ENCODE data around the gene ZNF780A. TPM values are rescaled to one million over a fixed set of nuclear protein-coding genes. Genes with fewer than 3 reads are reported as not detected.
"Not testable (repeated sequence)": the region's sequence is repeated elsewhere in the genome, so short reads cannot be mapped to it uniquely, and the experiment has no call there.

ZNF780A gene
- total RNA-seq, 2 donors from 2014 or later, result 8.9 to 17.7 TPM

DNA sequence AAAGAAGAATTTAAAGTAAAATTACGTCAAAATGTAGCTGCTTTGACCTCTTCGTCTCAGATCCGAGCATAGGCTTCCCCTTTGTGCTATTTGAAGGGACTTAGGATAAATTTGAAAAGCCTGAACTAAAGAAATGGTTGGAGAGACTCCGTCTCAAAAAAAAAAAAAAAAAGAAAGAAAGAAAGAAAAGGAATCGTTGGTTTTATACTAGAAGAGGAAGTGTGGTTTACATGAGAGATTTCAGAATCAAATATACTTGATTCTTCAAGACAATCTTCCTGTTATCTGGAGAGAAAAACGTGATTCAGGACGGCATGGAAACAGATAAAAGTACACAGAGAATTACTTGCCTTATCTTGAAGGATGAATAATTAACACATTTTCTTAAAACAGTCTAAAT, 34.2 kb downstream of the ZNF780A start:
- DNase-seq (ENCODE audit: low spot score), result no peak
- H3K36me3 ChIP-seq, result no peaks in the 10 kb centered on the region
- H3K27me3 ChIP-seq (replicated peaks; ENCODE audit: insufficient read depth), result no peaks in the 10 kb centered on the region
- no peak for ATAC-seq (ENCODE audit: insufficient number of reproducible peaks, low FRiP score, low read depth)
- peak overlapping the region; percentile 75 for H3K4me3 ChIP-seq
- peak overlapping the region in 1 of 2 donors; percentile 33 for H3K27ac ChIP-seq
- peaks cover 19% of the 10 kb centered on the region for H3K9me3 ChIP-seq
- TF ChIP-seq, protein P1, sequence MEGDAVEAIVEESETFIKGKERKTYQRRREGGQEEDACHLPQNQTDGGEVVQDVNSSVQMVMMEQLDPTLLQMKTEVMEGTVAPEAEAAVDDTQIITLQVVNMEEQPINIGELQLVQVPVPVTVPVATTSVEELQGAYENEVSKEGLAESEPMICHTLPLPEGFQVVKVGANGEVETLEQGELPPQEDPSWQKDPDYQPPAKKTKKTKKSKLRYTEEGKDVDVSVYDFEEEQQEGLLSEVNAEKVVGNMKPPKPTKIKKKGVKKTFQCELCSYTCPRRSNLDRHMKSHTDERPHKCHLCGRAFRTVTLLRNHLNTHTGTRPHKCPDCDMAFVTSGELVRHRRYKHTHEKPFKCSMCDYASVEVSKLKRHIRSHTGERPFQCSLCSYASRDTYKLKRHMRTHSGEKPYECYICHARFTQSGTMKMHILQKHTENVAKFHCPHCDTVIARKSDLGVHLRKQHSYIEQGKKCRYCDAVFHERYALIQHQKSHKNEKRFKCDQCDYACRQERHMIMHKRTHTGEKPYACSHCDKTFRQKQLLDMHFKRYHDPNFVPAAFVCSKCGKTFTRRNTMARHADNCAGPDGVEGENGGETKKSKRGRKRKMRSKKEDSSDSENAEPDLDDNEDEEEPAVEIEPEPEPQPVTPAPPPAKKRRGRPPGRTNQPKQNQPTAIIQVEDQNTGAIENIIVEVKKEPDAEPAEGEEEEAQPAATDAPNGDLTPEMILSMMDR (IDR thresholded peaks at IDR 0.05), result no peak
- peaks cover 4 to 21% of the 10 kb centered on the region in 2 donors for H3K4me1 ChIP-seq (ENCODE audit: control insufficient read depth in 1 of 2, low read depth in 2 of 2)

DNA sequence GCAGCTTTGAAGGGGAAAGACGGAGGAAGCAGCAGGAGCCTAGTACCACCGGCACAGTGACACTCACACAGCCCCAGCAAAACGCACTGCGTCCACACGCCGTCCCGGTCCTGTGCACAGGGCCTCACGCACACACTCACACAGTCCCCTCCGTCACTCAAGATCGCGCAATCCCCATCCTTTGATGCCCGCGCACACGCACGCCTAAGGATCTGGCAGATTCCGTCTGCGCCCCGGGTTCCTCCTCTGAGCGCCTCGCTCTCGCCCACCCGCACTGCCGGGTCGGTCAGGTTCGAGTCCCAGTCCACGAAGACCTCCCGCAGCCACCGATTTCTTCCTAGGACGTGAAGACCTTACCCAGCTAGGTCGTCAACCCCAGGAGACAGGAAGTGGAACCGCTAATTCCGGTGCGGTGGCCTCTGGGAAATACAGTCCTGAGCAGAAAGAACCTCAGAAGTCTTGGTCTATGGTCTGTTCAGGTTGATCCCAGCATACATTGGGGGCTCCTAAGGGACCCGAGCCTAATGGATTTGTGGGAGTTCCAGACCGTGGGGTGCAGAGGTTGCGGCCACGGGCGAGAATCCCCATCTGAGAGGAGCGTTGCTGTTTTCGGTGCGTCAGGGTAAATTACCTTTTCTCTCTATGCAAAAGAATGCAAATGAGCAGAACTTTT, 34.8 kb downstream of the ZNF780A start, which contains the start of gene ZNF780B:
Gene ZNF780B, minus strand, starts transcription at position 400 of the 673 bp plus-strand sequence. CDS start 5,899 bp downstream, outside the sequence.
- no peaks in the 10 kb centered on the region for H3K27me3 ChIP-seq (replicated peaks; ENCODE audit: insufficient read depth)
- no peak for DNase-seq (ENCODE audit: low spot score)
- TF ChIP-seq, protein P1 (IDR thresholded peaks at IDR 0.05), result no peak

DNA sequence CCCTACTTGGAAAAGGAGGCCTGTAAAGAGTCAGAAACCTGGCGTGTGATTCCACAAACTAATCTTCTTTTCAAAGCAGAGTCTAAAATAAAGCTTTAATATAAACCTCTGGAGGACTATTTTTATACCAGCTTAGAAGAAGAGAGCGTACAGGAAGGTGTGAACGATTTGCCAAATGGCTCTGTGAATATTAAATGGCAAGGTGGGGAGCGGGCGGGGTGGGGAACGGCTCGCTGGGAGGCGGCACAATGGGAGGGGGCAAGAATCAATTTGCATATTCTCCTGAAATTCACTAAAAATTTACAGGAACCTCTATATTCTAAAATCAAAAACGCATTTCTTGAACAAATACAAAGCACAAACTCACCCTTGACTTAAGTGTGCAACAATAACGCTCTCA, 35.7 kb downstream of the ZNF780A start:
- TF ChIP-seq, protein P1 (IDR thresholded peaks at IDR 0.05), result no peak
- H3K9me3 ChIP-seq, result peaks cover 14% of the 10 kb centered on the region
- no peak overlapping the region for H3K27ac ChIP-seq
- H3K4me3 ChIP-seq, result peak overlapping the region; percentile 75
- H3K27me3 ChIP-seq (replicated peaks; ENCODE audit: insufficient read depth), result no peaks in the 10 kb centered on the region
- H3K4me1 ChIP-seq (ENCODE audit: control insufficient read depth in 1 of 2, low read depth in 2 of 2), result peaks cover 4 to 21% of the 10 kb centered on the region in 2 donors
- DNase-seq (ENCODE audit: low spot score) (no peak), ATAC-seq (ENCODE audit: insufficient number of reproducible peaks, low FRiP score, low read depth) (no peak)
- no peaks in the 10 kb centered on the region for H3K36me3 ChIP-seq

More for the DNA sequence above, 34.8 kb downstream of the ZNF780A start, which contains the start of gene ZNF780B:
- H3K9me3 ChIP-seq, result peaks cover 19% of the 10 kb centered on the region
- peak within 1 kb of the TSS; percentile 33 to 60 for H3K27ac ChIP-seq
- no peak for ATAC-seq (ENCODE audit: insufficient number of reproducible peaks, low FRiP score, low read depth)
- H3K4me1 ChIP-seq (ENCODE audit: control insufficient read depth in 1 of 2, low read depth in 2 of 2), result peaks cover 4 to 21% of the 10 kb centered on the region in 2 donors
- peak within 1 kb of the TSS; percentile 75 for H3K4me3 ChIP-seq
- H3K36me3 ChIP-seq, result no peaks in the 10 kb centered on the region

DNA sequence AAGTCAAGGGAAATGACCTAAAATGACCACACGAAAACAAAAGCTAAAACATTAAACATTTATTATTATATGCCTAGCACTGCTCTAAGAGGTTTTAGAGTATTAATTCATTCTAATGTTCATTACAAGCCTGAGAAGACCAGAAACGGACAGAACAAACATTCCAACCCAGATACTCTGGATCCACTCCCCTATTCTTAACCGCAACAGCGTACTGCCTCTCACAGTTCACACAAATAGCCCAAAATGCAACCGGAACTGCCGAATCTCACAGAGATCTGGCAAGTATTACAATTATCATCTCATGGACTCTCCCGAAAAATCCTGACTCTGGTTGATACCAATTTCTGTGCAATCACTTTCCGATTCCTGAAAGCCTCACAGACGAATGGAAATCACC, 36.1 kb downstream of the ZNF780A start:
- peaks cover 11% of the 10 kb centered on the region for H3K9me3 ChIP-seq
- DNase-seq (ENCODE audit: low spot score) (no peak), ATAC-seq (ENCODE audit: insufficient number of reproducible peaks, low FRiP score, low read depth) (no peak)
- H3K4me3 ChIP-seq, result peak overlapping the region; percentile 75
- no peaks in the 10 kb centered on the region for H3K27me3 ChIP-seq (replicated peaks; ENCODE audit: insufficient read depth)
- TF ChIP-seq, protein P1 (IDR thresholded peaks at IDR 0.05), result no peak
- no peak overlapping the region for H3K27ac ChIP-seq
- H3K36me3 ChIP-seq, result peaks cover 3% of the 10 kb centered on the region
- H3K4me1 ChIP-seq (ENCODE audit: control insufficient read depth in 1 of 2, low read depth in 2 of 2), result peaks cover 4 to 21% of the 10 kb centered on the region in 2 donors

DNA sequence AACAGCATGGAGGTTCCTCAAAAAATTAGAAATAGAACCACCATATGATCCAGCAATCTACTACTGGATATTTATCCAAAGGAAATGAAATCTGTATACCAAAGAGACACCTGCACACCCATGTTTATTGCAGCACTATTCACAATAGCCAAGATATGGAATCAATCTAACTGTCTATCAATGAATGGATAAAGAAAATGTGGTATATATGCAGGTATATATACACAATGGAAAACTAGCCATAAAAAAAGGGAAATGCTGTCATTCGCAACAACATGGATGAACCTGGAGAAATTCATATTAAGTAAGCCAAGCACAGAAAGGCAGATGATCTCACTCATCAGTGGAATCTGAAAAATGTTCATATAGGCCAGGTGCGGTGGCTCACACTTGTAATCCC, 37.3 kb downstream of the ZNF780A start:
- TF ChIP-seq, protein P1 (IDR thresholded peaks at IDR 0.05), result no peak
- H3K4me3 ChIP-seq, result no peak overlapping the region
- no peak for DNase-seq (ENCODE audit: low spot score)
- no peak for ATAC-seq (ENCODE audit: insufficient number of reproducible peaks, low FRiP score, low read depth)
- no peak overlapping the region for H3K27ac ChIP-seq
- peaks cover 4 to 21% of the 10 kb centered on the region in 2 donors for H3K4me1 ChIP-seq (ENCODE audit: control insufficient read depth in 1 of 2, low read depth in 2 of 2)
- H3K9me3 ChIP-seq, result peaks cover 9% of the 10 kb centered on the region
- H3K36me3 ChIP-seq, result peaks cover 14% of the 10 kb centered on the region
- H3K27me3 ChIP-seq (replicated peaks; ENCODE audit: insufficient read depth), result no peaks in the 10 kb centered on the region

DNA sequence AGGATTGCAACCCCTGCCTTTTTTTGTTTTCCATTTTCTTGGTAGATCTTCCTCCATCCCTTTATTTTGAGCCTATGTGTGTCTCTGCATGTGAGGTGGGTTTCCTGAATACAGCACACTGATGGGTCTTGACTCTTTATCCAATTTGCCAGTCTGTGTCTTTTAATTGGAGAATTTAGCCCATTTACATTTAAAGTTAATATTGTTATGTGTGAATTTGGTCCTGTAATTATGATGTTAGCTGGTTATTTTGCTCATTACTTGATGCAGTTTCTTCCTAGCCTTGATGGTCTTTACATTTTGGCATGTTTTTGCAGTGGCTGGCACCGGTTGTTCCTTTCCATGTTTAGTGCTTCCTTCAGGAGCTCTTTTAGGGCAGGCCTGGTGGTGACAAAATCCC, 49.0 kb downstream of the ZNF780A start:
- not testable (repeated sequence) for H3K4me1 ChIP-seq (ENCODE audit: control insufficient read depth in 1 of 2, low read depth in 2 of 2); H3K4me3 ChIP-seq; H3K27ac ChIP-seq; ATAC-seq (ENCODE audit: insufficient number of reproducible peaks, low FRiP score, low read depth); DNase-seq (ENCODE audit: low spot score); H3K27me3 ChIP-seq (replicated peaks; ENCODE audit: insufficient read depth)
- peaks cover 31% of the 10 kb centered on the region for H3K36me3 ChIP-seq
- peaks cover 43% of the 10 kb centered on the region for H3K9me3 ChIP-seq

DNA sequence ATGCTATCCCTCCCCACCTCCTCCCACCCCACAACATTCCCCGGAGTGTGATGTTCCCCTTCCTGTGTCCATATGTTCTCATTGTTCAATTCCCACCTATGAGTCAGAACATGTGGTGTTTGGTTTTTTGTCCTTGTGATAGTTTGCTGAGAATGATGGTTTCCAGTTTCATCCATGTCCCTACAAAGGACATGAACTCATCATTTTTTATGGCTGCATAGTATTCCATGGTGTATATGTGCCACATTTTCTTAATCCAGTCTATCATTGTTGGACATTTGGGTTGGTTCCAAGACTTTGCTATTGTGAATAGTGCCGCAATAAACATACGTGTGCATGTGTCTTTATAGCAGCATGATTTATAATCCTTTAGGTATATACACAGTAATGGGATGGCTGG, 52.7 kb downstream of the ZNF780A start:
- DNase-seq (ENCODE audit: low spot score); H3K4me3 ChIP-seq; ATAC-seq (ENCODE audit: insufficient number of reproducible peaks, low FRiP score, low read depth); H3K27ac ChIP-seq; H3K27me3 ChIP-seq (replicated peaks; ENCODE audit: insufficient read depth); H3K4me1 ChIP-seq (ENCODE audit: control insufficient read depth in 1 of 2, low read depth in 2 of 2); H3K36me3 ChIP-seq: not testable (repeated sequence)
- H3K9me3 ChIP-seq, result peaks cover 52% of the 10 kb centered on the region
